ENCODE results near the gene LCN15. TPM values are rescaled to one million over a fixed set of nuclear protein-coding genes. Genes with fewer than 3 reads are reported as not detected.
A peak's percentile ranks its signal among the peaks of the same experiment; 100 is the strongest.
"Not testable (repeated sequence)": the region's sequence is repeated elsewhere in the genome, so short reads cannot be mapped to it uniquely, and the experiment has no call there.

The LCN15 gene
- total RNA-seq, 1 donor from 2014 or later: not detected

GRCh38 chr9:136791516-136792276 lies 27.4 kb upstream of the LCN15 start:
- Mint-ChIP-seq H3K4me3 (peak overlapping the region; percentile 86), H3K36me3 (peaks cover 1% of the 10 kb centered on the region), H3K4me1 (peaks cover 40% of the 10 kb centered on the region), H3K27ac (no peak overlapping the region), H3K9me3 (no peaks in the 10 kb centered on the region), H3K27me3 (ENCODE audit: insufficient read depth, low read depth) (peaks cover 11% of the 10 kb centered on the region)
- TF ChIP-seq EZH2phosphoT487 (IDR thresholded peaks at IDR 0.05) (no peak), CTCF (IDR thresholded peaks at IDR 0.05) (peak; percentile 95)
- H3K27ac ChIP-seq: no peak overlapping the region
- no peak overlapping the region for H2AFZ ChIP-seq (replicated peaks)
- peak overlapping the region; percentile 62 for H3K4me3 ChIP-seq
- H3K79me2 ChIP-seq (ENCODE audit: low read depth): no peaks in the 10 kb centered on the region
- peaks cover 13% of the 10 kb centered on the region for H3K27me3 ChIP-seq
- peaks cover 29% of the 10 kb centered on the region for H3K4me1 ChIP-seq
- peak overlapping the region; percentile 88 for H3K4me2 ChIP-seq
- no peaks in the 10 kb centered on the region for H3K9me3 ChIP-seq (ENCODE audit: low read depth)
- DNase-seq (ENCODE audit: low spot score): peak; percentile 70
- peaks cover 10% of the 10 kb centered on the region for H4K20me1 ChIP-seq (ENCODE audit: low read depth)
- no peaks in the 10 kb centered on the region for H3K36me3 ChIP-seq
- H3F3A ChIP-seq (ENCODE audit: low read depth): peaks cover 27% of the 10 kb centered on the region
- no peak overlapping the region for H3K9ac ChIP-seq

- peaks cover 6% of the 10 kb centered on the region for H3K27me3 Mint-ChIP-seq (ENCODE audit: insufficient read depth, low read depth)
- H3K36me3 ChIP-seq: no peaks in the 10 kb centered on the region
- peaks cover 1% of the 10 kb centered on the region for H3K36me3 Mint-ChIP-seq
- peak; percentile 100 for DNase-seq (ENCODE audit: low spot score)
- no peaks in the 10 kb centered on the region for H3K9me3 Mint-ChIP-seq
- no peak within 1 kb of the TSS for H3K27ac Mint-ChIP-seq
- no peak within 1 kb of the TSS for H3K9ac ChIP-seq
- H3K79me2 ChIP-seq (ENCODE audit: low read depth): no peaks in the 10 kb centered on the region
- H3F3A ChIP-seq (ENCODE audit: low read depth): peaks cover 20% of the 10 kb centered on the region
- H3K4me1 ChIP-seq: peaks cover 20% of the 10 kb centered on the region
- H3K27me3 ChIP-seq: peaks cover 16% of the 10 kb centered on the region
- no peak within 1 kb of the TSS for H3K27ac ChIP-seq
- H3K4me3 ChIP-seq: peak within 1 kb of the TSS; percentile 62
- peak within 1 kb of the TSS; percentile 88 for H3K4me2 ChIP-seq
- H4K20me1 ChIP-seq (ENCODE audit: low read depth): peaks cover 10% of the 10 kb centered on the region
- peaks cover 32% of the 10 kb centered on the region for H3K4me1 Mint-ChIP-seq
- no peak within 1 kb of the TSS for H2AFZ ChIP-seq (replicated peaks)
- TF ChIP-seq EZH2phosphoT487 (IDR thresholded peaks at IDR 0.05) (no peak), CTCF (IDR thresholded peaks at IDR 0.05) (no peak), EZH2 (IDR thresholded peaks at IDR 0.05) (no peak)
- H3K4me3 Mint-ChIP-seq: peak within 1 kb of the TSS; percentile 86
- no peaks in the 10 kb centered on the region for H3K9me3 ChIP-seq (ENCODE audit: low read depth)
Measured at GRCh38 chr9:136790640-136791515, 26.6 kb upstream of the LCN15 start, which contains the start of gene TMEM141. TMEM141 (plus strand) TSS chr9:136791344; CDS start chr9:136791371, 27 bp downstream.

GRCh38 chr9:136789523-136789937 lies 25.2 kb upstream of the LCN15 start:
- peaks cover 33% of the 10 kb centered on the region for H3K4me1 Mint-ChIP-seq
- no peaks in the 10 kb centered on the region for H3K79me2 ChIP-seq (ENCODE audit: low read depth)
- peaks cover 6% of the 10 kb centered on the region for H3K27me3 Mint-ChIP-seq (ENCODE audit: insufficient read depth, low read depth)
- H3K4me3 ChIP-seq: no peak overlapping the region
- peaks cover 20% of the 10 kb centered on the region for H3F3A ChIP-seq (ENCODE audit: low read depth)
- H3K4me3 Mint-ChIP-seq: no peak overlapping the region
- peaks cover 1% of the 10 kb centered on the region for H3K36me3 Mint-ChIP-seq
- TF ChIP-seq EZH2phosphoT487 (IDR thresholded peaks at IDR 0.05) (no peak), EZH2 (IDR thresholded peaks at IDR 0.05) (no peak), CTCF (IDR thresholded peaks at IDR 0.05) (no peak)
- H3K9me3 Mint-ChIP-seq: no peaks in the 10 kb centered on the region
- no peaks in the 10 kb centered on the region for H3K36me3 ChIP-seq
- peak overlapping the region; percentile 25 for H3K27ac Mint-ChIP-seq
- peak overlapping the region; percentile 6 for H3K4me2 ChIP-seq
- peaks cover 16% of the 10 kb centered on the region for H3K27me3 ChIP-seq
- no peaks in the 10 kb centered on the region for H3K9me3 ChIP-seq (ENCODE audit: low read depth)
- no peak for DNase-seq (ENCODE audit: low spot score)
- peaks cover 10% of the 10 kb centered on the region for H4K20me1 ChIP-seq (ENCODE audit: low read depth)
- no peak overlapping the region for H3K9ac ChIP-seq
- H3K27ac ChIP-seq: peak overlapping the region; percentile 13
- H2AFZ ChIP-seq (replicated peaks): peak overlapping the region; percentile 36
- H3K4me1 ChIP-seq: peaks cover 18% of the 10 kb centered on the region

- peak; percentile 42 for DNase-seq (ENCODE audit: low spot score)
- peaks cover 16% of the 10 kb centered on the region for H3K27me3 ChIP-seq
- H3K79me2 ChIP-seq (ENCODE audit: low read depth); H3K27me3 Mint-ChIP-seq (ENCODE audit: insufficient read depth, low read depth); H3K36me3 ChIP-seq; H3K9me3 ChIP-seq (ENCODE audit: low read depth); H3K9ac ChIP-seq; H3K4me3 Mint-ChIP-seq; H3K9me3 Mint-ChIP-seq; H3K36me3 Mint-ChIP-seq; H3K4me3 ChIP-seq; H3K27ac ChIP-seq: not testable (repeated sequence)
- H3K4me1 Mint-ChIP-seq: peaks cover 33% of the 10 kb centered on the region
- peak overlapping the region; percentile 6 for H3K4me2 ChIP-seq
- H3K4me1 ChIP-seq: peaks cover 18% of the 10 kb centered on the region
- H4K20me1 ChIP-seq (ENCODE audit: low read depth): peaks cover 10% of the 10 kb centered on the region
- H3F3A ChIP-seq (ENCODE audit: low read depth): peaks cover 20% of the 10 kb centered on the region
- peak overlapping the region; percentile 36 for H2AFZ ChIP-seq (replicated peaks)
- H3K27ac Mint-ChIP-seq: peak overlapping the region; percentile 1
Measured at GRCh38 chr9:136788644-136789522, 24.6 kb upstream of the LCN15 start.
